HG03457 (cell line): ENCODE results near the gene PCK1.

Source experiments
- ATAC-seq: cut with Tn5 transposase; IDR thresholded peaks from one replicate; pipeline ENCODE4 v1.9.1; 2021; ENCODE audit warnings: moderate number of reproducible peaks; ENCODE audit not compliant: unreplicated experiment

The PCK1 gene

DNA sequence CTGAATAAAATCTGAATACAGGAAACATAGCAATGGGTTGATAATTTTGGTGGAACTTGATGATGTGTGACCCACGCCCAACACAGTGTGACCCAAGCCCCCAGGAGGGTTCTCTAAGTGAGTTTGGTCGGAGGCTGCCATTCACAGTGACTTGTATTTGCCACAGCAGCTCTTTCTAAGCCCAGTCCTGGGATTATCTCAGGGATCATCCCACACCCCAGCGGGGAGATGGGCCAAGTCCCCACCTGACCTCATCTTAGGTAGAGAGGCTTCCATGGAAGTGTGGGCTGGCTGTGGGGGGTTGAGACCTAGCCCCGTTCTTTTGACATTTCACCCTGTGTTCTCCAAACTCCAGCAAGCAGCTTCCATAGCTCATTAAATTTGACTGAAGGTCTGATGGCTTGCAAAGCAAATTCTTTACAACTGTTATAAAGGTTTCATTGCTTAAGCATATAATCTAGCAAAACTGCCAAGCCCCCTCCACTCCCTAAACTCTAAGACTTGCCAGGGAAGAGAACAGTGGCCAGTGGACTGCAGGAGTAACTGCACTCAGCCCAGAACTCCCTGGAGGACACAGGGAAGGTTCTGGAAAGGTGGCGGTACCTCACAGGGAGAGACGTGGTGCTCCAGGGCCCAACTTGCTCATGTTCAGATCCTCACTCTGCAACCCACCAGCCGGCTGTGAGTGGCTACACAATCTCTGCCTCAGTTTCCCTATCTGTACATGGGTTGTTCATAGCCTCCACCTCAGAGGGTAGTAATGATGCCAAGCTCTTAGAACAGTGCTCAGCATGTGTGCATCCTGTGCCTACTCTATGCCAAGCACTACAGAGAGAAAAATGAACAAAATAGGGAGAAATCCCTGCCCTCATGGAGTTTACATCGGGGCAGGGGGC, 1.0 kb upstream of the PCK1 start:
- ATAC-seq, result no peak

DNA sequence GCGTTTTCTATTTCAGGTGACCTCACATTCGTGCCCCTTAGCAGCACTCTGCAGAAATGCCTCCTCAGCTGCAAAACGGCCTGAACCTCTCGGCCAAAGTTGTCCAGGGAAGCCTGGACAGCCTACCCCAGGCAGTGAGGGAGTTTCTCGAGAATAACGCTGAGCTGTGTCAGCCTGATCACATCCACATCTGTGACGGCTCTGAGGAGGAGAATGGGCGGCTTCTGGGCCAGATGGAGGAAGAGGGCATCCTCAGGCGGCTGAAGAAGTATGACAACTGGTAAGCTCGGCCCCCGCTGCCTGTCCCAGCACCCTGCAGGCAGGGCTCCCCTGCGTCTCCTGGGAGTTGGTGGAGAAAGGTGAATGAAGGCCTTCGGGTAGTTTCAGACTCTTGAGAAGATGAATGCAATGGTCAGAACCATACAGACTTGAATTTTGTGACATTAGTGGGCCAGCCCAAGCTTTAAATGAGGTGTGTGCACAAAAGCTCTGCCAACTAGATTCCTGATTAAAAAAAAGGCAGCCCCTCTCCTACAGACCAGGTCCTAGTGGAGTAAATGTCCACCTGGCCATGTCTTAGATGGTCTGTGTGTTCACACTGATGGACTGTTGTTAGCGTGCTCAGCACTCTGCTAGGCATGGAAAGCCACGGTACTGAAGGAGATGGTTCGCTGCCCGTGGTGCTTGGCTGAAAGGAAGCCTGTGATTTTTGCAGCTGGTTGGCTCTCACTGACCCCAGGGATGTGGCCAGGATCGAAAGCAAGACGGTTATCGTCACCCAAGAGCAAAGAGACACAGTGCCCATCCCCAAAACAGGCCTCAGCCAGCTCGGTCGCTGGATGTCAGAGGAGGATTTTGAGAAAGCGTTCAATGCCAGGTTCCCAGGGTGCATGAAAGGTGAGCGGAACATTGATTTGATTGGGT, 708 bp downstream of the PCK1 start:
- ATAC-seq, result no peak

DNA sequence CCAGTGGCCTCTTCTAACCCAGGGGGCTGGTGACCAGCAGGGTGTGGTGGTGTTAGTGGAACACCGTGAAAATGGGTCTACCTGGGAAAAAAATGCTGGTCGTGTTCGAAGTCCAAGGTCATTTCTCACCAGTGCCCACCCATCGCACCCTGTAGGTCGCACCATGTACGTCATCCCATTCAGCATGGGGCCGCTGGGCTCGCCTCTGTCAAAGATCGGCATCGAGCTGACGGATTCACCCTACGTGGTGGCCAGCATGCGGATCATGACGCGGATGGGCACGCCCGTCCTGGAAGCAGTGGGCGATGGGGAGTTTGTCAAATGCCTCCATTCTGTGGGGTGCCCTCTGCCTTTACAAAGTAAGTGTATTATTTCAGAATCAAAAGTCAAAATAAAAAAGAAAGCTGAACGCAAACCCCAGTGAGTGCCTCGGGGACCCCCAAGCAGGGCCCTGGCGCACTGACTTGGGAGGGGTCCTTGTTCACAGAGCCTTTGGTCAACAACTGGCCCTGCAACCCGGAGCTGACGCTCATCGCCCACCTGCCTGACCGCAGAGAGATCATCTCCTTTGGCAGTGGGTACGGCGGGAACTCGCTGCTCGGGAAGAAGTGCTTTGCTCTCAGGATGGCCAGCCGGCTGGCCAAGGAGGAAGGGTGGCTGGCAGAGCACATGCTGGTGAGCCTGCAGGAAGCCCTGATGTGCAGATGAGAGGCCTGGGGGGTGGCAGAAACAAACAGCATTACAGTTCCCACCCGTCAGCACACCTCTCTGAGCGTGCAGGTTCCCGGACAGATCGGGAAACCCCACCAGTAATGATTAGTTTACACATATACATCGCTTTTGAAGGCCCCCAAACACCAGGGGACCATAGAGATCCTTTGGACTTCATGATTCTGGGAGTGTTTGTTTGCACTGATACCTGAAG, 1.9 kb downstream of the PCK1 start:
- ATAC-seq, result no peak

DNA sequence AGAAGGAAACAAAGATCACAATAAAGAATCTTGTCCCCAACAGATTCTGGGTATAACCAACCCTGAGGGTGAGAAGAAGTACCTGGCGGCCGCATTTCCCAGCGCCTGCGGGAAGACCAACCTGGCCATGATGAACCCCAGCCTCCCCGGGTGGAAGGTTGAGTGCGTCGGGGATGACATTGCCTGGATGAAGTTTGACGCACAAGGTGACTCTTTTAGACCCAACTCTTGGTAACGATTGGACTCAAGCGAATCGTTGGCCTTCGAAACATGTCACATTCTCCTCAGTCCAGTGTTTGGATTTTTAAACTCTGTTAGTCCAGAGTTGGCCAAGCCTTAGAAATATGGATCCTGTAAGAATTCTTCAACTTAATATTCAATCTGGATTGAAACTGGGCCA, 2.6 kb downstream of the PCK1 start:
- no peak for ATAC-seq

DNA sequence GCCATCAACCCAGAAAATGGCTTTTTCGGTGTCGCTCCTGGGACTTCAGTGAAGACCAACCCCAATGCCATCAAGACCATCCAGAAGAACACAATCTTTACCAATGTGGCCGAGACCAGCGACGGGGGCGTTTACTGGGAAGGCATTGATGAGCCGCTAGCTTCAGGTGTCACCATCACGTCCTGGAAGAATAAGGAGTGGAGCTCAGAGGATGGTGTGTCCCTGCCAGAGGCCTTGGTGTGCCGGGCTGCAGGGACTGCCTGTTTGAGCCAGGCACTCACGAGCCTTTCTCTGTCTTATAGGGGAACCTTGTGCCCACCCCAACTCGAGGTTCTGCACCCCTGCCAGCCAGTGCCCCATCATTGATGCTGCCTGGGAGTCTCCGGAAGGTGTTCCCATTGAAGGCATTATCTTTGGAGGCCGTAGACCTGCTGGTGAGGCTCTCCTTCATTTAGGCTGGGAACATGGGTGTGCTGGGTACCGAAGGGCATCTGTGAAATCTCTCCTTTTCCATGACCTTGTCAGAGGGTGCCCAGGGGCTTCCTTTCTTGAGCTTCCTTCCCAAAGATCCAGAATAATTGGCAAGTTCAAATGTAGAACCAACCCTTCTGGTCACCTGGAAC, 3.4 kb downstream of the PCK1 start:
- no peak for ATAC-seq

DNA sequence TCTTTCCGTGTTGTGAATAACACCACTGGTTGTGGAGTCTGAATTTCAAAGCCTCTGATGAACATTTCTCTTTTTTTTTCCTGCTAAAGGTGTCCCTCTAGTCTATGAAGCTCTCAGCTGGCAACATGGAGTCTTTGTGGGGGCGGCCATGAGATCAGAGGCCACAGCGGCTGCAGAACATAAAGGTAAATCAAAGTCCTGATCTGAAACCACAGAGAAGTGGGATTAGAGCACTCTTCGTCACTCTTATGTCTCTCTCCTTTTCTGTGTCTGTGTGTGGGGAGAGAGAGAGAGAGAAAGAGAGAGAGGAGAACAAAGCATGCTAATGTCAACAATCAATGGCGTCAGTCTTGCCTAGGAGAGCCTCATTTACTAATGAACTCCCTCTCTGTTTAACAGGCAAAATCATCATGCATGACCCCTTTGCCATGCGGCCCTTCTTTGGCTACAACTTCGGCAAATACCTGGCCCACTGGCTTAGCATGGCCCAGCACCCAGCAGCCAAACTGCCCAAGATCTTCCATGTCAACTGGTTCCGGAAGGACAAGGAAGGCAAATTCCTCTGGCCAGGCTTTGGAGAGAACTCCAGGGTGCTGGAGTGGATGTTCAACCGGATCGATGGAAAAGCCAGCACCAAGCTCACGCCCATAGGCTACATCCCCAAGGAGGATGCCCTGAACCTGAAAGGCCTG, 4.2 kb downstream of the PCK1 start:
- ATAC-seq, result no peak

DNA sequence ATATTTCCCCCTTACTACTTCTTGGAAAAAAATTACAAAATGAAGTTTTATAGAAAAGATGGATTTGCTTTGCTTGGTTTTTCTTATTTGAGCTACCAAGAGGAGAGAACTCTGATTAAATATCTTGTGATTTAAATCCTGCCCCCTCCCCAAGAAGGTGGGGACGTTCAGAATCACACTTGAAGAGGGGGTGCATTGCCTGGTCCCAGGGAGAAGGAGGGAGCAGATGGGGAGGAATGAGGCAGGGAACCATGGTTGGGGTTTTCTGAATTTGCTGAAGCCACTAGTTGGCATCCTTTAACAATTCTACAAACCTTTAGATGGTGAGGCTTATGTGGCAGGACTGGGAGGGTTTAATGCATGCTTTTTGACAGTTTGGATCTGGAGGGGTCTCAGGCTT, 5.5 kb downstream of the PCK1 start:
- ATAC-seq, result no peak

DNA sequence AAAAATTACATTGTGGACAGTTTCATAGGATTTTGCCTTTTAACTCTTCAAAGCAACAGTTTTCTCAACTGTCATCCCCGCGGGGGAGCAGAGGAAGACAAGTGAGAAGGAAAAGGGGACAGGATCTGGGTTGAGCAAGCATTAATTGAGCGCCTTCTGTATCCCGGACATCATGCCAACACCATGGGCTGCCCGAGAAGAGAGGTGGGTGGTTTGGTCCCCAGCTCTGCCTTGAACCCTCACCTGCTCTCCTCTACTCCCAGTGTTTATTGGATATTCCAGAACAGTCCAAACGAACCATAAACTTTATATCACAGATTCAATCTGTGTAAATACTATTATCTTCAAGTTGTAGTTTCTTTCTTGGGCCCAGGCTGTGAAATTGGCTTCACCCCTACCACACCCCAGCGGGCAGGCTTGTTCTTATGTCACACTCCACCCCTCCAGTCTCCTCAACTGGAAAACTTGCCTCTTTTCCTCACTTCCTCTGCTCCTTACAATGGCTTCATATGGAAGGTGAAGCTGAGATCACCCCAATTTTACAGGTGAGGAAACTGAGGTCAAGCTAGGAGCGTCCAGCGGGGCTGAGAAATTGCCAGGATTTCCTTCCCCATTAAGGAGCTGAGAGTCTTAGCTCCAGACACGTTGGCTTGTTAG, 6.0 kb downstream of the PCK1 start:
- no peak for ATAC-seq

DNA sequence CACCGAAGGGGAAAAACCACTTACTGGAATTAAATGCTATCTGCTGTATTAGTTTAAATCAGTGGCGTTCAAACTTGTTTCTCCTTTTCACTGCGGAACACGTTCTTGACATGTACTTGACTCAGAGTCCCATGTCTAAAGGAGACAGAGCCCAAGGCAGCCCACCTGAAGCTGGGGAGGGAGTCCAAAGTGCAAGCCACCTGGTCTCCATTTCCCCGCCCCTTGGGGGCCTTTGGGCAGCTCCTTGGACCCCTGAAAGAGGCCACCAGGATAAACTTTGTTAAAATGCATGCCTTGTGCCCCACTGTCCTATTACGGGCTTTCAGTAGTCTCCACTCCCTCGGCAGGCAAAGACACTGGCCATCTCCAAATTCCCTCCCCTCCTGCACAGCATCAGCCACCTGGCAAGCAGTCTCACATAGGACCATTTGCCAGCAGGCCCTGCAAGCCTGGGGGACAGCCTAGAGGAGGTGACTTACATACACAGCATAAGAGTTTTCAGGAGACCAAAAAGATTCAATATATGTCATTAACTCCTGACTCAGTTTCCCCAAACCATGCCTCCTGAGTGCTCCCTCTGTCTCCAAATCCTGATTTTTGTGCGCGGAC, 6.7 kb downstream of the PCK1 start:
- ATAC-seq, result no peak

DNA sequence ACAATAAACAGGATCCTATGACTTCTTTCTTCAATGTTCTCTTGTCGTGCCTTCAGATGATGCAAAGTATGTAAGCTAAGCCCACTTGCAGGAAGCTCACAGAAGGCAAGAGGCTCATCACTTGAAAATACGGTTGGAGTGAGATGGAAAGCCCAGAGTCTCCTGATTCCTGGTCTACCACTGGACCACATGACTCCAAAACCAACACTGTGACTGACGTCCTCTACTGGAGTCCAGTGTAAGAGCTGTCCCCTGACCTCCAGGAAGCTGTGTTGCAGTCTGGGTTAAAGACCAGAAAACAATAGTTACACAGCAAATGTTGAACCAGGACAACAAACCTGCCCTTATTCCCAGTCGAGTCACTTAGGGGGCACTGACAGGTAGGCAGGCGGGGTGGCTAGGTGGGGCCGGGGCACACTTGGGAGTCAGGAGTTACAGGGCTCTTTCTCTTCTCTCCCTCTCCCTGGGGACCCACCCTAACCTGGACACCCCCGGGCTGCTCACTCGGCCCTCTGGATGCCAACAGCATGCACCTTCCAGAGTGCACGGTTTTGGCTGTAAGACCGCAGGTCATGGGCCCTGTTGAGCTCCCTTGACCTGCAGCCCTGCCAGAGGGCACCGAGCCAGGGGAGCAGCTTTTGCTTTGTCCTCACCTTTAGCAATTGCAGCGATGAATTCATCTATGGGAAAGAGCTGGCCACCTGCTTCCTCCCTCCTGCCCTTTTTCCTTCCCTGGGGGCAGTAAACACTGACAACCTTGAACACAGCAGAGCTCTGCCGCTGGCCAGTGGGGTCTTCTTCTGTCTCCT, 7.4 kb downstream of the PCK1 start:
- no peak for ATAC-seq

DNA sequence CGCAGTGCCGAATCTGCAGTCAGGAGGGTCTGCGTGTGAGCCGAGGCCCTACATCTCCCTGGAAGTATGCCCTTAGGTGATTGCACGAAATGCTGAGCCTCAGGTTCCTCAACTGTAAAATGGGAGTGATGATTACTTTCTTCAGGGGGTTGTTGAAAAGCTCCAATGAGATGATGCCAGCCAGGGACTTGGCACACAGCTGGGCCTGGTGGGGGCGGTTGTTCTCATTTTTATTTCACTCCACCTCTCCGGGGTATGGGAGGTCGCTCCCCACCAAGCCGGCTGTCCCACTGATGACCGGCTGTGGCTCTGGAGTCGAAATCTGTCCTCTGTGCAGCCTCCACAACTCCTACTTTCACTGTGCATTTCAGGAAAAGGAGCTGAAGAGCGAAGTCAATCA, 8.1 kb downstream of the PCK1 start:
- ATAC-seq, result no peak

DNA sequence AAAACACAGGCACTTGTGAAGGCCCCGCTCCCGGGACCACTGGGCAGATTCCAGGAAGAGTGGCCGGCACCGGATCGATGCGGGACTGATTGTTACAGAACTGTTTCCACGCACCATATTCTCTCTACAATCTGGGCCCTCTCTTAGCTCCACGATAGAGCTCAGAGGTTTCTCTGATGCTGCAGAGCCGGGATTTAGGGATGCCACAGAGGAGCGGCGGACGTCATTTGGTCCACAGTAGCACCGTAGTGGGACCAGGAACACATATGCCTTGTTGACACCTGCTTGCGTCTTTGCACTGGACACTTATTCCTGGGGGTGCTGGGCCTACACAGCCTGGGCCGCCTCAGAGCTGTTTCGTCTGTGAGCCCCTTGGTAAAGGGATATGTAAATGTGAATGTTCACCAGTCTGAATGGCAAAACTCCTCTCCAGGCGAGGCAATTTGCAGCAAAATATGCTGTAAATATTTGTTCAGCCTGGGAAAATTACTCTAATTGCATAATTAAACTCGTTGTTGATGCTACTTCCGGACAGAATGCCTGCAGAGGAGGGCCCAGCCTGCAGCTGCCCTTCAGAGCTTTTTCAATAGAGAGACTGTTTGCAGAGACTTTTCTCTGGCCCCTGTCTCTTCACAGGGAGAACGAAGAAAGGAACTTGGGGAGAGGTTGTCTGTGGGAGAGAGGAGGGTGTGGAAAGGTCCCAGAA, 9.4 kb downstream of the PCK1 start:
- no peak for ATAC-seq

DNA sequence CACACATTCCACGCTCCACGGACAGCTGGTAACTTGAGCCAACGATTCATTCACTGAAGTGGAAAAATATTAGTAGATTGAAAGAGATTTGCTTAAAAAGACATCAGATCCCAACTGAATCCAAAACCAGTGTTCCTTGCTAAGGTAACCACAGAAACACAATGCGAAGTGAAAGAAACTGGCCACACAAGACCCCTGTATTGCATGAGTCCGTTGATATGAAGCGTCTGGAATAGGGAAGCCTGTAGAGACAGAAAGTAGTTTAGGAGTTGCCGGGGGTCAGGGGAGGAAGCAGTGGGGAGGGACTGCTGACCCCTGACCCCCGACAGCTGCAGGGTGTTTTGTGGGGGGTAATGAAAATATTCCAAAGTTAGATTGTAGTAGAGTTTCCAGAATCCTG, 10.0 kb downstream of the PCK1 start:
- ATAC-seq, result no peak

DNA sequence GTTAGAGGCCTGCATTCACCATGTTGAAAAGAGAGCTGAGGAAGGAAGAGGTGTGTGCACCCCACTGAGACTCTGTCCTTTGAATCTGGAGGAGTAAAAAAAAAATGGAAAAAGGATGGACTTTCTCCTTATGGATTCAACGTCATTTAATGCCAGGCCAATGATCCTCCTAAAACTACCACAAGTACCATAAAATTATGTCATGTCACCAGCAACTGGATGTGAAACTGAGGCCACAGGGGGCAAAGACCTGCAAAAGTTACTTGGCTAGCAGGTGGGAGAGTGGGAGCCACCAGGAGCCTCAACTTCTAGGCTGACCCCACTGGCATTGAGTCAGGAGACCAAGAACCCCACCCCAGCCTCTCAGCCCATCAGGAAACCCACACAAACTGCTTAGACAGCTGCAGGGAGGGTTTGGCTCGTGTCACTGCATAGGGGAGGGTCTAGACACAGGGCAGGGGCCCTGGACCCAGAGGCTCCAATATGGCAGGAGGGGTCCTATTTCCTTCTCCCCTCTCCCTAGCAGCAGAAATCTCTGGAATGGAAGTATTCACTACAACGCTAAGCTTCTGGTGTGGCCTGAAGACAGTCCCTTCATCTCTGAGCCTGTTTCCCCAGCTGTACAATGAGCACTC, 11.0 kb downstream of the PCK1 start:
- no peak for ATAC-seq

DNA sequence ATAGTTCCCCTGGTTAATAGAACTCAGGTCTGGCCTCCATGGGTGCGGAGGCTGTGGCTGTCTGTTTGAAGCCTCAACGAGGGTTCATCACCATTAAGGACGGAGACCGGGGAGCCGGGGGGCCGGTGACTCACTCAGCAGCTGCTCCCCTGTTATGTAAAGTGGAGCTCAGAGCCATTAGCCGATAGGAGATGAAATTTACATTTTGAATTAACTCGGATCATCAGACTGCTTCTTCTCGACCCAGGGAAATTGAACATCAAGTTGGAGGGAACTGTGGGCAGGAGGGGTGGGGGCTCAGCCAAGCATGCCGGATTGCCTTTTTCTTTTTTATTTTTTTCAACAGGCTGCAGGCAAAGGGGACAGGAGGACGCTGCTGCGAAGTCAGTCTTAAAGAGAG, 12.3 kb downstream of the PCK1 start:
- no peak for ATAC-seq

DNA sequence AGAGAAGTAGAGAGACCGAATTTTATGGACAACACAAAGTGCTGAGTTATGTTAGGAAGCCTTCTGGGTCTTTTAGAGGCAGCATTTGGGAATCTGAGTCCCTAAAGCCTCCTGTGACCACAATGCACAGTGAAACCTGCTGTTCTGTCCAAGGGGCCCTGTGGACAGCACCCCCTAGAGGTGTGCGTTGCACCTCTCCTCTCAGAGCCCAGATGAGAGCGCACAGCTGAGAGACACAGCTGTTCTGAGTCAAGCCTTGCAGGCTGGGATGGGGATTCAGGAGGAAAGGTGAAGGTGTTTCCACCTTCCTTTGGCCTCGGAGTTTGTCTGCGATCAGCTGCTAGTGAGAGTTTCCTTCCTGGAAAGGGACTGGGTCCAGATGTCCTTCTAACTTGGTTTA, 13.0 kb downstream of the PCK1 start:
- no peak for ATAC-seq

DNA sequence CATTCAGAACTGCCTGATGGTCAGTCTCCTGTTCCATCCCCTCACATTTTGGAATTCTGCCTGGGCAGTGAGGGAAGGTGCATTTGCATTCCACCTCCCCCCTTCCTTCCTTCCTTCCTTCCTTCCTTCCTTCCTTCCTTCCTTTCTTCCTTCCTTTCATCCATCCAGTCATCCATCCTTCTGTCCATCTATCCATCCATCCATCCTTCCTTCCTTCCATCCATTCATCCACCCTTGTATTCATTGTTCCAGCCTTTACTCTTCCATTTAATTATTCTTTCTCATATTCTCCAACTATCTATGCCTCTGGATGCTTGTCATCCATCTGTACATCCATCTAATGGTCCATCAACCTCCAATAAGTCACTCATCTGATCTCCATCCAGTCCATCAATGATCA, 14.0 kb downstream of the PCK1 start:
- no peak for ATAC-seq
